Transverse colon (tissue), 3 donors: Measurements from ENCODE around the gene FAM171A1.

Source experiments
- CTCF ChIP-seq, 5 experiments: fragments of 200-600 bp in 3 of 5; fragments of 450-650 bp in 2 of 5; sonication (generic) in 3 of 5; IDR thresholded peaks; 1 replicate in 2 of 5; 2 replicates in 3 of 5; pipeline ENCODE4 v1.5.1; 2016 to 2017; ENCODE audit warnings: antibody characterized with exemption in 5 of 5, inconsistent platforms in 3 of 5, mild to moderate bottlenecking in 2 of 5, moderate library complexity in 1 of 5
- EP300 ChIP-seq: sonication (generic); formaldehyde crosslinking; IDR thresholded peaks from one replicate; pipeline ENCODE4 v1.6.1; 2017; ENCODE audit warnings: antibody characterized with exemption, low read depth
- POLR2A ChIP-seq: fragments of 450-650 bp; IDR thresholded peaks from one replicate; pipeline ENCODE4 v1.6.1; 2016; ENCODE audit warnings: antibody characterized with exemption, mild to moderate bottlenecking, moderate library complexity

- TF ChIP-seq CTCF (IDR thresholded peaks at IDR 0.05), result no peak
- no peak for TF ChIP-seq POLR2A
- no peak for TF ChIP-seq EP300
These were observed 198.7 kb downstream of the FAM171A1 start for GRCh38 chr10:15172306-15172840.
